Suppressor macrophage (primary cell): ENCODE measurements around the gene NFKBIA.
"Not testable (repeated sequence)": the region's sequence is repeated elsewhere in the genome, so short reads cannot be mapped to it uniquely, and the experiment has no call there.

Source experiments
- DNase-seq, 4 experiments: peaks; one replicate each; pipeline ENCODE4 v3.0.0-alpha.2; 2020 to 2022
- total RNA-seq, 17 experiments: gene quantifications; one replicate each; lab custom pipeline; 2026; ENCODE audit warnings: mixed read lengths in 6 of 17, inconsistent platforms in 3 of 17; lab: John Stamatoyannopoulos, UW

NFKBIA gene, protein sequence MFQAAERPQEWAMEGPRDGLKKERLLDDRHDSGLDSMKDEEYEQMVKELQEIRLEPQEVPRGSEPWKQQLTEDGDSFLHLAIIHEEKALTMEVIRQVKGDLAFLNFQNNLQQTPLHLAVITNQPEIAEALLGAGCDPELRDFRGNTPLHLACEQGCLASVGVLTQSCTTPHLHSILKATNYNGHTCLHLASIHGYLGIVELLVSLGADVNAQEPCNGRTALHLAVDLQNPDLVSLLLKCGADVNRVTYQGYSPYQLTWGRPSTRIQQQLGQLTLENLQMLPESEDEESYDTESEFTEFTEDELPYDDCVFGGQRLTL
- total RNA-seq = 117 to 3,403 (median 261) reads per million in 17 experiments

- DNase-seq = peak; percentile 97 to 98 (median 98)
Observed at GRCh38 chr14:35404449-35405303, at the start of gene NFKBIA. NFKBIA (minus strand) TSS chr14:35404749; CDS start chr14:35404644, 105 bp downstream.

- no peak for DNase-seq
Observed at GRCh38 chr14:35446450-35446849, 41.9 kb upstream of the NFKBIA start.

- no peak for DNase-seq
Observed at GRCh38 chr14:35444104-35444503, 39.6 kb upstream of the NFKBIA start.

- DNase-seq = no peak
Observed at GRCh38 chr14:35441160-35441559, 36.6 kb upstream of the NFKBIA start.

GRCh38 chr14:35438910-35439713 is 34.6 kb upstream of the NFKBIA start:
- DNase-seq = peak in 2 of 4 experiments; percentile 31 to 37

DNA sequence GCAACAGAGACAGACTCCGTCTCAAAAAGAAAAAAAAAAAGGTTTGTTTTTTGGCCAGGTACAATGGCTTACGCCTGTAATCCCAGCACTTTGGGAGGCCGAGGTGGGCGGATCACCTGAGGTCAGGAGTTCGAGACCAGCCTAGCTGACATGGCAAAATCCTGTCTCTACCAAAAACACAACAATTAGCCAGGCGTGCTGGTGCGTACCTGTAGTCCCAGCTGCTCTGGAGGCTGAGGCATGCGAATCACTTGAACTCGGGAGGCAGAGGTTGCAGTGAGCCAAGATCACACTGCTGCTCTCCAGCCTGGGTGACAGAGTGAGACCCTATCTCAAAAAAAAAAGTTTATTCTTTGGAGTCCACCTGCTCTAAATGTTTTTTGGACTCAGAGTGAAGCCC is 33.9 kb upstream of the NFKBIA start:
- not testable (repeated sequence) for DNase-seq

- DNase-seq = peak in 3 of 4 experiments; percentile 29 to 65 (median 63)
Observed at GRCh38 chr14:35435177-35435576, 30.6 kb upstream of the NFKBIA start.

- DNase-seq = no peak
Observed at GRCh38 chr14:35433826-35434225, 29.3 kb upstream of the NFKBIA start.

- no peak for DNase-seq
Observed at GRCh38 chr14:35430459-35431199, 26.1 kb upstream of the NFKBIA start.

DNA sequence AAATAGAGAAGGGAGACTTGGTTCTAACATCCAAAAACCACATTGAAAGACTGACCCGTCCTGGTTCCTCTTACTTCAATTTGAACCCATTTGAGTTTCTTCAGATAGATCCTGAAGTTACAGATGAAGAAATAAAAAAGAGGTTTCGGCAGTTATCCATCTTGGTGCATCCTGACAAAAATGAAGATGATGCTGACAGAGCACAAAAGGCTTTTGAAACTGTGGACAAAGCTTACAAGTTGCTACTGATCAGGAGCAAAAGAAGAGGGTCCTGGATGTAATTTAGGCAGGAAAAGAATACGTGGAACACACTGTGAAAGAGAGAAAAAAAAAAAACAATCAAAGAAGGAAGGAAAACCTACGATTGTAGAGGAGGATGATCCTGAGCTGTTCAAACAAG is 25.4 kb upstream of the NFKBIA start:
- DNase-seq = no peak

GRCh38 chr14:35425850-35426249 is 21.3 kb upstream of the NFKBIA start:
- DNase-seq = no peak

- DNase-seq = no peak
Observed at GRCh38 chr14:35423621-35424020, 19.1 kb upstream of the NFKBIA start.

DNA sequence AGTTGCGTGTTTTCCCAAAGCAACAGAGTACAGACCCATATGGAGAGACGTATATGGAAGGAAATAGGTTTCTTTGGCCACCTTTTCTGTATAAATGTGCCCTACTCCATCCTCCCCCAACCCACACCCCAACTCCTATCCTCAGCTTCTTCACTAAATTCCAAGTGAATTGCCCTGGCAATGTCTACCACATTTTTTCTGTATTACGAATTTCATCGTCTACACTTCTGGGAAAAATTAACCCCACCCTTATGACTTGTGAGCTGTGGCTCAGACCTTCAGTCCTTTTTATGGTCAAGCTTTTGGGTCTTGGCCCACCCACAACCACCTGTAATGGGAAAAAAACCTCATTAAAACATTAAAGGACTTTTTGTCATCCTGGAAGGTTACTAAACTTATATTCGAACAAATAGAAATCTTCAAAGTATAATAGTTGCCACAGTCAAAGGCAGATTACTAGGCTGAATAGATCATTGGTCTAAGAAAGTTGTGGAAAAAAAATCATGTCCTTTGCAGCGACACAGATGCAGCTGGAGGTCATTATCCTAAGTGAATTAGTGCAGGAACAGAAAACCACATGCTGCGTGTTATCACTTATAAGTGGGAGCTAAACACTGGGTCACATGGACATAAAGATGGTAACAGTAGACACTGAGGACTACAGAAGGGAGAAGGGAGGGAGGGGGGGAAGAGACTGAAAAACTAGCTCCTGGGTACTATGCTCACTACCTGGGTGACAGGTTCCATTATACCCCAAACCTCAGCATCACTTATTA is 15.7 kb upstream of the NFKBIA start:
- no peak for DNase-seq

DNA sequence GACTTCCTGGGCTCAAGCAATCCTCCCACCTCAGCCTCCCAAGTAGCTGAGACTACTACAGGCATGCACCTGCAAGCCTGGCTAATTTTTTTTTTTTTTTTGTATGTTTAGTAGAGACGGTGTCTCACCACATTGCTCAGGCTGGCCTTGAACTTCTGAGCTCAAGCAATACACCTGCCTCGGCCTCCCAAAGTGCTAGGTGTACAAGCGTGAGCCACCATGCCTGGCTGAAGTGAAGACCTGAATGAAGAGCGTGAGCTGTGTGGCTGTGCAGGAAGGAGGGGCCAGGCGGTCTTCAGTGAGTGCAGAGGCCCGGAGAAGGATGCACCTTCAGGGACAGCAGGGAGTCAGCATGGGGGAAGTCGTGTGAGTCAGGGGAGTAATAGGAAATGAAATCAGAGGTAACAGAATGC is 14.9 kb upstream of the NFKBIA start:
- DNase-seq = no peak

GRCh38 chr14:35418093-35418492 is 13.5 kb upstream of the NFKBIA start:
- no peak for DNase-seq

GRCh38 chr14:35416108-35416750 is 11.7 kb upstream of the NFKBIA start:
- DNase-seq = peak in 3 of 4 experiments; percentile 28 to 39 (median 37)

GRCh38 chr14:35414365-35414764 is 9.8 kb upstream of the NFKBIA start:
- no peak for DNase-seq

DNA sequence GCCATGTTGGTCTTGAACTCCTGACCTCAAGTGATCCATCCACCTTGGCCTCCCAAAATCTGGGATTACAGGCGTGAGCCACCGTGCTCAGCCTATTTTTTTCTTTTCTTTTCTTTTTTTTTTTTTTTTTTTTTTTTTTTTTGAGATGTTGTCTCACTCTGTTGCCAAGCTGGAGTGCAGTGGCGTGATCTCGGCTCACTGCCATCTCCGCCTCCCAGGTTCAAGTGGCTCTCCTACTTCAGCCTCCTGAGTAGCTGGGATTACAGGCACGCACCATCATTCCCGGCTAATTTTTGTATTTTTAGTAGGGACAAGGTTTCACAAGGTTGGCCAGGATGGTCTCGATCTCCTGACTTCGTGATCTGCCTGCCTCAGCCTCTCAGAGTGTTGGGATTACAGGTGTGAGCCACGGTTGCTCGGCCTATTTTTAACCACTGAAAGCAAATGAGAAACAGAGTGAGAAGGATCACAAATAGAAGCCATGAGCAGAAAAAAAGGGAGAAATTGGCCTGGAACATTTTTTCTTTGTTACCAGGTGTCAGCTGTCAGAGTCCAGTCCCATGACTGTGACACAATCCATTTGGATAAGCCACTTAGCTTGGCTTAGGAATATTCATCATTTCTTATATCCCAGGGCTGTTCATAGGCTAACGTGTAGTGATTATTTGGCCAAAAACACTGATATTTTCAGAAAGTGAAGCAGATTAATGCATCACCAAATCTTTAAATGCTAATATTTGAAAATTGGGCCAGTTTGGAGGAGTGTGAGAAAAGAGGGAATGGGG is 7.9 kb upstream of the NFKBIA start:
- no peak for DNase-seq

- DNase-seq = no peak
Observed at GRCh38 chr14:35410858-35411257, 6.3 kb upstream of the NFKBIA start.

- DNase-seq = no peak
Observed at GRCh38 chr14:35409595-35409994, 5.0 kb upstream of the NFKBIA start.
